Esophagus squamous epithelium (tissue), 5 donors: Measurements from ENCODE around the gene CHST8. TPM values are rescaled to one million over a fixed set of nuclear protein-coding genes. Genes with fewer than 3 reads are reported as not detected.

ENCODE experiments used
- DNase-seq: peaks from one replicate; lab custom pipeline; 2025; lab: John Stamatoyannopoulos, UW
- H3K27ac ChIP-seq, 4 donors: fragments of 200-600 bp; sonication (generic); one replicate each; pipeline ENCODE4 v1.5.1; 2016 to 2019; ENCODE audit warnings: mild to moderate bottlenecking in 1 of 4
- H3K27me3 ChIP-seq, 4 donors: fragments of 200-600 bp; sonication (generic); 1 replicate in 3 of 4; 2 replicates in 1 of 4; pipeline versions ENCODE4 v1.5.1 to v1.6.0; 2017 to 2021; ENCODE audit warnings: antibody characterized with exemption in 1 of 4
- H3K36me3 ChIP-seq, 3 donors: fragments of 200-600 bp; sonication (generic); one replicate each; pipeline ENCODE4 v1.5.1; 2016 to 2019
- H3K4me1 ChIP-seq, 3 donors: fragments of 200-600 bp; sonication (generic); one replicate each; pipeline ENCODE4 v1.5.1; 2017 to 2019
- H3K4me3 ChIP-seq, 4 donors: fragments of 200-600 bp; sonication (generic); 1 replicate in 3 of 4; 2 replicates in 1 of 4; pipeline ENCODE4 v1.5.1; 2016 to 2019; ENCODE audit warnings: mild to moderate bottlenecking in 2 of 4, moderate library complexity in 1 of 4
- H3K9me3 ChIP-seq, 3 donors: fragments of 200-600 bp; sonication (generic); one replicate each; pipeline ENCODE4 v1.5.1; 2016 to 2019
- POLR2A ChIP-seq, 4 donors: fragments of 450-650 bp; IDR thresholded peaks; one replicate each; pipeline ENCODE4 v1.6.1; 2017; ENCODE audit warnings: antibody characterized with exemption in 4 of 4, mild to moderate bottlenecking in 4 of 4, moderate library complexity in 3 of 4
- WGBS, 2 donors: methylation state at CpG; one replicate each; pipeline ENCODE4 v1.1.5; 2018; 5-methylcytosine and 5-hydroxymethylcytosine counted together
- intact Hi-C: fragments of 100-400 bp; cut with DNase I; formaldehyde crosslinking; loops from one replicate; pipeline ENCODE4 v1.15.0; 2022
- total RNA-seq, 4 donors: library from RNA; depleted of rRNA; stranded (reverse); fragments of >200 nt; gene quantifications; one replicate each; pipeline ENCODE4 v1.1.0, GENCODE V29; 2016
- TF ChIP-seq, protein P1 (sequence below), 6 experiments: fragments of 450-650 bp in 4 of 6; fragments of 200-600 bp in 2 of 6; sonication (generic) in 2 of 6; IDR thresholded peaks; one replicate each; pipeline ENCODE4 v1.5.1; 2016 to 2019; ENCODE audit warnings: antibody characterized with exemption in 6 of 6, mild to moderate bottlenecking in 4 of 6, moderate library complexity in 4 of 6
- donor health status: DM: yes; HTN: yes; CAD: no.

Gene CHST8
- total RNA-seq, 4 donors from 2014 or later, result 0.38 TPM; not detected in 3

DNA sequence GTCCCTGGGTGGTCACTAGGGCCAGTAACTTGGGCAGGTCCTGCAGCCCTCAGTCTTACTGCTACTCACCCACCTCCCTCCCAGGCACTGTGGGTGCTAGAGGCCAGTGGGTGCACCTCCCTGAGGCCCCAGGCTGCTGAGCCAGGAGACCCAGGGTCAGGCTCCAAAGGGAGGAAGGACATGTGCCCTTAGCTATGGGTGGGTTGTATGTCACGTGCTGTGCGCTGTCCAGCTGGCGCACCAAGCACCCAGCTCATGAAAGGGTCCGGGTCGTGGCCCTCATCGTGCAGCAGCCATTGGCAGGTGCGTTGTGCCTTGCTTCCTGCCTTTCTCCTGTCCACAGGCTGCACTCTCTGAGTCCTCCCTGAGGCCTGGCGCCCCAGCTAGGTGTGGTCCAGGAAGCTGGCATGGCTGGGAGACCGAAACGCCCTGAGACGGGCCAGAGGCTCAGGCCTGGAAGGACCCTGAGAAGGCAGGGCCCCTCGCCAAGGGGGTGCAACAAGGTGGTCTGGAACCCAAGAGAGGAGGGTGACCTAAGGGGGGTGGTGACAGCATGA is 127.9 kb downstream of the CHST8 start:
- Histone ChIP-seq H3K4me3 (no peak overlapping the region), H3K27me3 (peaks cover 0 to 50% (median 0%) of the 10 kb centered on the region in 4 donors), H3K36me3 (no peaks in the 10 kb centered on the region), H3K4me1 (no peaks in the 10 kb centered on the region), H3K27ac (no peak overlapping the region), H3K9me3 (no peaks in the 10 kb centered on the region)
- WGBS, 2 donors, result no CpG with 5 or more reads among the region's 12 CpGs
- no peak for DNase-seq
- intact Hi-C loops, result no loop called here
- TF ChIP-seq, protein P1, sequence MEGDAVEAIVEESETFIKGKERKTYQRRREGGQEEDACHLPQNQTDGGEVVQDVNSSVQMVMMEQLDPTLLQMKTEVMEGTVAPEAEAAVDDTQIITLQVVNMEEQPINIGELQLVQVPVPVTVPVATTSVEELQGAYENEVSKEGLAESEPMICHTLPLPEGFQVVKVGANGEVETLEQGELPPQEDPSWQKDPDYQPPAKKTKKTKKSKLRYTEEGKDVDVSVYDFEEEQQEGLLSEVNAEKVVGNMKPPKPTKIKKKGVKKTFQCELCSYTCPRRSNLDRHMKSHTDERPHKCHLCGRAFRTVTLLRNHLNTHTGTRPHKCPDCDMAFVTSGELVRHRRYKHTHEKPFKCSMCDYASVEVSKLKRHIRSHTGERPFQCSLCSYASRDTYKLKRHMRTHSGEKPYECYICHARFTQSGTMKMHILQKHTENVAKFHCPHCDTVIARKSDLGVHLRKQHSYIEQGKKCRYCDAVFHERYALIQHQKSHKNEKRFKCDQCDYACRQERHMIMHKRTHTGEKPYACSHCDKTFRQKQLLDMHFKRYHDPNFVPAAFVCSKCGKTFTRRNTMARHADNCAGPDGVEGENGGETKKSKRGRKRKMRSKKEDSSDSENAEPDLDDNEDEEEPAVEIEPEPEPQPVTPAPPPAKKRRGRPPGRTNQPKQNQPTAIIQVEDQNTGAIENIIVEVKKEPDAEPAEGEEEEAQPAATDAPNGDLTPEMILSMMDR (IDR thresholded peaks at IDR 0.05), result no peak
- TF ChIP-seq POLR2A (IDR thresholded peaks at IDR 0.05), result no peak

DNA sequence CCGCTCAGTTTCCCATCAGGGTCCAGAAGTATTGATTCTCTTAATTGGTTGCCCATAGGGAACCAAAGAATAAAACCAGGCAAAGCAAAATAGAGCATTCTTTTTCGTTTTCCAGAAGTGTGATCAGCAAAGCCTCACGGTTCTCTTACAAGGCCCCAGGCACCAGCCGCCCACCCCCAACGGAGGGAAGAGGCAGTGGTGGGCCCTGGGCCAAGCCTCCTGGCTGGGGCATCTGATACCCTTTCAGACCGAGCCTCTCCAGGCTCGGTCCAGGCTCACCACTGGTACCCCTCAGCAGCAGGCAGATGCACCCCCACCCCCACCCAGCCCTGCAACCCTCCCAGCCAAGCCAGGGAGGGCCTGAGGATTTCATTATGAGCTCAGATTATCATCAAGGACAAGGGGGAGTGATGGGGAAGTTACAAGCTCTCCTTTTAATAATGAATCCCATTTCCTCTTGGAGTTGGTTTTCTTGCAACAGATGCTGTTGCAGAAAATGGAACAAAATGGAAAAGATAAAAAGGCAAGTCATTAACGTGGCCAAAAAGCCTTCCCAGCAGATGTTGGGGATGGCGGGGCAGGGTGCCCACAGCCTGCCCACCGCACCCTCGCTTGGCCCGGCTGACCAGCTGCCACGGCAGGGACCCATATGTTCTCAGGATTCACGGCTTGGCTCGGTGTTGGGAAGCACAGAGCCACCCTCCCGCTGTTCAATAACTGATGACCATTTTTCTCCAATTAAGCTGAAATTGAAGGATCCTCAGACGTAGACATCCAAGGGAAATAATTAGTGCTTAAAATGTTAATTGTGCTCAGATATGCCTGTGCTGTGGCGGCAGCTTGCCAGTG is 129.1 kb downstream of the CHST8 start:
- Histone ChIP-seq H3K27ac (no peak overlapping the region), H3K9me3 (no peaks in the 10 kb centered on the region), H3K36me3 (no peaks in the 10 kb centered on the region), H3K4me1 (no peaks in the 10 kb centered on the region), H3K27me3 (peaks cover 0 to 54% (median 0%) of the 10 kb centered on the region in 4 donors), H3K4me3 (no peak overlapping the region)
- intact Hi-C loops, result no loop called here
- no peak for DNase-seq
- TF ChIP-seq, protein P1 (IDR thresholded peaks at IDR 0.05), result no peak
- no peak for TF ChIP-seq POLR2A (IDR thresholded peaks at IDR 0.05)
- WGBS, 2 donors, result 64 to 85% methylated on average over 6 to 12 of the region's 18 CpGs

DNA sequence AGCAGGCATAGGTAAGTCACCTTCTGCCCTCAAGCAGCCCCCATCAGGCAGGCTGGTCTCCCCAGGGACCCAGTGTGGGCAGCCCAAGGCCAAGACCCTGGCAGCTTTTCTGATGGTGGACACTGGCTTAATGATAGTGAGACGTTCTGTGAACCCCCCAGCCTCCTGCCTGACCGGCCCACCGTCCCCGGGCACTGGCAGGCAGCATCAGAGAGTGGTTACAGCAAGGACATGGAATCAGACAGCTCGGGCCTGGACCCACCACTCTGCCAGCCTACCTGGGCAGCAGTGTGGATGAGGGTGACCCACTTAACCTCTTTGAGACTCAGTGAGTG is 129.7 kb downstream of the CHST8 start:
- no peaks in the 10 kb centered on the region for H3K9me3 ChIP-seq
- H3K27me3 ChIP-seq, result peaks cover 0 to 53% (median 0%) of the 10 kb centered on the region in 4 donors
- DNase-seq, result no peak
- H3K27ac ChIP-seq, result no peak overlapping the region
- TF ChIP-seq, protein P1 (IDR thresholded peaks at IDR 0.05), result no peak
- TF ChIP-seq POLR2A (IDR thresholded peaks at IDR 0.05), result no peak
- intact Hi-C loops, result no loop called here
- H3K4me3 ChIP-seq, result no peak overlapping the region
- WGBS, 2 donors, result no CpG with 5 or more reads among the region's 5 CpGs
- no peaks in the 10 kb centered on the region for H3K4me1 ChIP-seq
- no peaks in the 10 kb centered on the region for H3K36me3 ChIP-seq

DNA sequence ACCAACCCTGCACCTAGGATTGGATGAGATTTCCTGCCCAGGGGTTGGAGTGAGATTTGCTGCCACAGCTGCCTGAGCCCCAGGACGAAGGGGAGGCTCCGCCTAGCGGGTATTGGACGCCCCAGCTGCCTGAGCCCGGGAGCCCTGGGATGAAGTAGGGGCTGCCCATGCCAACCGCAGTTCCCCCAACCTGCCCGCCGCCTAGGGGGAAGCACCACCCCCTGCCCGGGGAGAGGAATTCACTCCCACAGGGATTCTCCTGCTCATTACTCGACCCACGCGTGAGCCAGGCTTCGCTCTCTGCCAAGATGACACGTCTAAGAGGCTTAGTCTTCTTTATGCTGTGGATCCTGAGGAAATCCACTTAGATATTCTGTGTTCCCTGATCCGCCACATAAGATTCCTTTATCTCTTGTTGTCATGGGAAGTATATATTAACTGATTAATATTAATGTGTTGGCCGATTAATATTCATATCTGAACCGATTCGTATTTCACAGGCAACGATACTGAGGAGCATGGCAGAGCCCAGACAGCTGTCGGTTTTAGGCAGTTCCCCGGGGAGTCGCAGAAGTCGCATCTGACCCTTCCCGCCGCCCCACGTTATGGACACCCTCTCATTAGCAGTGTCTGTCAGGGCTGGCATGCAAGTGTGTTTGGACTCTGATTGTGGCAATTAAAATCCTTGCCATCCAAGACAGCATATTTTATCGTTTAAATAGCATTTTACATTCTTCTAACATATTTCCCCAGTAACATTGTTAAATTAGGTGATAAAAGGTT is 130.5 kb downstream of the CHST8 start:
- H3K27me3 ChIP-seq, result peaks cover 0 to 47% (median 0%) of the 10 kb centered on the region in 4 donors
- intact Hi-C loops, result no loop called here

More for the DNA sequence above, 130.5 kb downstream of the CHST8 start:
- H3K9me3 ChIP-seq, result no peaks in the 10 kb centered on the region
- DNase-seq, result no peak
- WGBS, 2 donors, result 59 to 62% methylated on average over 18 to 19 of the region's 27 CpGs
- no peaks in the 10 kb centered on the region for H3K36me3 ChIP-seq
- H3K4me1 ChIP-seq, result no peaks in the 10 kb centered on the region
- no peak overlapping the region for H3K4me3 ChIP-seq
- no peak for TF ChIP-seq POLR2A (IDR thresholded peaks at IDR 0.05)
- TF ChIP-seq, protein P1 (IDR thresholded peaks at IDR 0.05), result no peak
- no peak overlapping the region for H3K27ac ChIP-seq
